Measurements from ENCODE around the gene TIMM8A.
A peak's percentile ranks its signal among the peaks of the same experiment; 100 is the strongest.
"Not testable (repeated sequence)": the region's sequence is repeated elsewhere in the genome, so short reads cannot be mapped to it uniquely, and the experiment has no call there.

The TIMM8A gene

DNA sequence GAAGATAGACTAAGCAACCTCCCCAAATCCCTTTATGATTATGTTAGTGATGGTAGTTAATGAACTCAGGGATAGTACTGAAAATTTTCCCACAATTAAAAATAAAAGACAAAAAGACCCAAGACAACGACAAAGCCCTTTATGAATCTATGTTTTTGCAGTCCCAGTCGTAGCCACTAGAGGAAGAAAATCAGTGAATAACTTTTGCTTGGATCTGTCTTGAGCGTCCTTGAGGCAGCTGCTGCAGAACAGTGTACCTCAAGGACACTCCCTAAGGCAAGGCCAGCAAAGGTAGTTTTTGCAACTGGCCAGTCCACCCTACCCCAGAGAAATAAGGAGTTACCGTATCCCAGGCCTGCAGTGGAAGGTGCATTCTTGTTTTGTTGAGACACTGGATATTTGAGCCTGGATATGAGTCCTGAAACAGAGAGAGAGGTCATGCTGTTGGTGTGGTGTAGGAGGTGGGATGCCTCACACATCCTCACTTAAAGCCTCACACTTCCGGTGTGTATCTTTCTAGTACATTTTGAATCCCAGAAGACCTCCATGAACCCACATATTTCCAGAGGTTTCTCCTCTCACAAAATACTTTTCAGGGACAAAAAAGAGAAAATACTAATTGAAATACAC lies 8.7 kb upstream of the TIMM8A start:
- DNase-seq = peak in 1 of 2 donors; percentile 8

DNA sequence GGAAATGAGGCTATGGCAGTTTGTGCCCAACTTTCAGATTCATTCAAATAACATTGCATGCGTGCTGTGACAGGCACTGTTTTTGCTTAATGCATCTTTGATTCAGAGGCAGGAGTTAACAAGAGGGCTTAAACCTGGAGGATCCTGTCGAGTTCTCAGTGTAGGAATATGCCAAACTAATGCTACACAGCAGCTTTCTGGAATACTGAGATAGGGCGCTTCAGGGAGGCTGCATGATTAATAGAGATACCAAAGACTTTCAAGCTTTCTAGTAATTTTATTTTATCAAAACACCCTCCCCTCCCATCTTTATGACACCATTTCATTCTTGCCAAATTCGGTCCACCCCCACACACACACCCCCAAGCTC lies 636 bp upstream of the TIMM8A start:
- no peak for DNase-seq

DNA sequence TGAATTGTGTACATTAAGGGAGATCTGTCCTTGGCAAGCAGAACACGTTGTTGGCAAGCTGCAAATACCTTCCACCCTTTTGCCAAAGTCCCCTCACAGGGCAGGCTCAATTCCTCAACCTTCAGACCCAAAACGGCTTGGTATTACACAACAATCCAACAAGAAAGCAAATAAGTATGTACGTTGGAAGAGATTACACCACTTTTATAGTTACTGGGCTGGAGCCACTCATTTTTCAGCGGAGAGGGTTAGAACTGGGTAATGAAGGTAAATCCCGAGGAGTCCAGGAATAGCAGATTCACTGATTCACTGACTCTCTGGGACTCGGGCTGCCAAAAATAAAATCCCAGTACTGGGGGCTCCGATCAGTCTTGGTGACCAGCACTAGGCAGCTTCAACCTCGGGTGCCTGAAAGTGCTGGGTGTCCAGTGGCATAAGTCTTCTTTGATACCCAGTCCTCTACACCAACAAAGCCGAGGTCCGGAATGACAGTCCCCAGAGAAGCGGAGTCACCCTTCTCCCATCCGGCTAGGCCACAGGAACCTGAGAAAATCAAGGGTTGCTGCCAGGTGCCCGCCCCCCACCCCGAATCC lies 587 bp downstream of the TIMM8A start:
- DNase-seq = no peak

DNA sequence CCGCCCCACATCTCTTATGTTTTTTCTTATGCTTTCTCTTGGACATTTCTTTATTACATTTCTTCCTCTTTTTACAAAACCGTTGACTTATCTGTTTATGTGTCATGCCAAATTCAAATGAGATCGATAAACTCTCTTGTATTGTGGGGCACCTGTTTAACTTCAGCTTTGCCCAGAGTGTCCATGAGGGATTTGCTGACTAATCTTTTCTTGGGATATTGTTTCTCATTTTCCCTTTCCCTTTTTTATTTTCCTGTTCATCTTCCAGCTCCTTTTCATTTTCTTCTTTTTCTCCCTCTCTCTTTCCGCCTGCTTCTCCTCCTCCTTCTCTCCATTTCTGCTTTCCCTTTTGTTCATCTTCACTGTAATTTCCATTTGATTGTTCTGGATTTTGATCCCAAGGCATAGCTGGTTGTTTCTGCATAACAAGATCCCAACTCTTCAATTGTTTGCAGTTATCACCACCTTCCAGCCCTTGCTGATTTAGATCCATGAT lies 10.7 kb downstream of the TIMM8A start:
- no peak for DNase-seq

DNA sequence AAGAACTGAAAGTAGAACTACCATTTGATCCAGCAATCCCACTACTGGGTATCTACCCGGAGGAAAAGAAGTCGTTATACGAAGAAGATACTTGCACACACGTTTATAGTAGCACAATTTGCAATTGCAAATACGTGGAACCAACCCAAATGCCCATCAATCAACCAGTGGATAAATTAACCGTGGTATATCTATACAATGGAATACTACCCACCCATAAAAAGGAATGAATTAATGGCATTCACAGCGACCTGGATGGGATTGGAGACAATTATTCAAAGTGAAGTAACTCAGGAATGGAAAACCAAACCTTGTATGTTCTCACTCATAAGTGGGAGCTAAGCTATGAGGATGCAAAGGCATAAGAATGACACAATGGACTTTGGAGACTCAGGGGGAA lies 14.2 kb downstream of the TIMM8A start:
- DNase-seq = not testable (repeated sequence)

DNA sequence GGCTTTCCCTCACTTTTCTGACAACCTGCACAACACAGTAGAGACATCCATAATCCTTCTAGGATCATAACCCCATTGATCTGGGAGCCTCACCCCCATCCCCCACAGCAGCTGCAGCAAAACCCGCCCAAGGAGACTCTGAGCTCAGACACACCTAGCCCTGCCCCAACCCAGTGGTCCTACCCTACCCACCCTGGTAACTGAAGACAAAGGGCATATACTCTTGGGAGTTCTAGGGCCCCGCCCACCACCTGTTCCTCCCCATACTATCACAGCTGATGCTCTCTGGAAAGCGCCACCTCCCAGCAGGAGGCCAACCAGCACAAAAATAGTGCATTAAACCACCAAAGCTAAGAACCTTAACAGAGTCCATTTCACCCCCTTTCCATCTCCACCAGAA lies 21.9 kb downstream of the TIMM8A start:
- DNase-seq = not testable (repeated sequence)

DNA sequence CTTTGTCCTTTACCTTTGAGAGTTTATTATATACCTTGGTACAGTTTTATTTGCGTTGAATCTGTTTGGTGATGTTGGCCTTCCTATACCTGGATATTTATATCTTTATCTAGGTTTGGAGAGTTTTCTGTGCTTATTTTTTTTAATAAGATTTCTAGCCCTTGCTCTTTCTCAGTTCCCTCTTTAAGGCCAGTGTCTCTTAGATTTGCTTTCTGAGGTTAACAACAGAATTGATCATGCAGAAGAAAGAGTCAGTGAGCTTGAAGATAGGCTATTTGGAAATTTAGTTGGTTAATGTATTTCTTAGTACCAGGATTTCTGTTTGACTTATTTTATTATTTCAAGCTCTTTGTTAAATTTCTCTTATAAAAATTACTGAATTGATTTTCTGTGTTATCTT lies 44.8 kb downstream of the TIMM8A start:
- DNase-seq = no peak

All from CD4-positive, alpha-beta T cell treated with Interferon alpha-2 for 1 hour (primary cell).